GM21528 (cell line): ENCODE data around the gene ATP11A.
"Not testable (repeated sequence)": the region's sequence is repeated elsewhere in the genome, so short reads cannot be mapped to it uniquely, and the experiment has no call there.

Source experiments
- ATAC-seq: cut with Tn5 transposase; IDR thresholded peaks from one replicate; pipeline ENCODE4 v1.9.1; 2021; ENCODE audit warnings: mild to moderate bottlenecking, moderate library complexity; ENCODE audit not compliant: unreplicated experiment, low FRiP score

The ATP11A gene

DNA sequence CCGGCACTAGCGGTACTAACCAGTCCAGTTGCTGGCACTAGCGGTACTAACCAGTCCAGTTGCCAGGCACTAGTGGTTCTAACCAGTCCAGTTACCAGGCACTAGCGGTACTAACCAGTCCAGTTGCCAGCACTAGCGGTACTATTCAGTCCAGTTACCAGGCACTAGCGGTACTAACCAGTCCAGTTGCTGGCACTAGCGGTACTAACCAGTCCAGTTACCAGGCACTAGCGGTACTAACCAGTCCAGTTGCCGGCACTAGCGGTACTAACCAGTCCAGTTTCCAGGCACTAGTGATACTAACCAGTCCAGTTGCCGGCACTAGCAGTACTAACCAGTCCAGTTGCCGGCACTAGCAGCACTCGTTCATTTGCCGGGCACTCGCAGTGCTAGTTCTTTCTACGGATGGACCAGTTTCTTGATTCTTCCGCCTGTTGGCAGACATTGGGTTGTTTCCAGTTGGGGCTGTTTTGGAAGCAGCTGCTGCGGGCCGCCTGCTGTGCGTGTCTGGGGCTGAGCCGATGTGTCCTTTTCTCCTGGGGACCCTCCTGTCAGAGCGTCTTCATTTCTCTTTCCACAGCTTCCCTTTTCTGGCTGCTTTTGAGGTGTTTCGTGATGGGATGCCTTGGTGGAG lies 155.8 kb downstream of the ATP11A start:
- no peak for ATAC-seq

DNA sequence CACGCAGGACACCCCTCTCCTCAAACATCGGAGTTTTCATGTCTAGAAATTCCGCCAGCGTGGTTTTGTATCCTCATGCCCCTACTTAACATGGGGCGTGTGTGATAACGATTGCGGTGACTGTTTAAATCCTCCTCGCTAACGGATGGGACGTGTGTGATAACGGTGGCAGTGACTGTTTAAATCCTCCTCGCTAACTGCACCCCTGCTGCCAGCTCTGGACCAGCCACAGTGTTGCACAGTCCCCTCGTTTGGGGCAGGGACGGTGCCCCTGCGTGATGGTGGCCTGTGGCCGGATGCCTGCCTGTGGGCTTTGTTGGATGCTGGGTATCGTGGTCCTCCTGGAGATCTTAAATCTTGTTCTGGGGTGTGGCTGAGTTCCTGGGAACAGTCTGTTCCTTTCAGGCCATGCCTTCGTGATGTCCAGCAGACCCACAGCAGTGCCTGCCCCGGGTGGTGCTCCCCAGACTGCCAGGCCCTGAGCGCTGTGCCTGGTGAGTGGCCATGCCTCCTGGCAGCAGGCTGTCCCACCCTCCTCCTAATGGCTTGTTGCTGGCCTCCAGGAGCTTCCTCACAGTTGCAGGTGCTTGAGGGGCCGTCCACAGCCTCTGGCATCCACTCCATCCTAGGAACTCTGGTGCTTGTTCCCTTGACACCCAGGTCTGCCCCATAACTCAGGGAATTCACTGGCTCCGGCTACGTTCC lies 156.7 kb downstream of the ATP11A start:
- no peak for ATAC-seq

DNA sequence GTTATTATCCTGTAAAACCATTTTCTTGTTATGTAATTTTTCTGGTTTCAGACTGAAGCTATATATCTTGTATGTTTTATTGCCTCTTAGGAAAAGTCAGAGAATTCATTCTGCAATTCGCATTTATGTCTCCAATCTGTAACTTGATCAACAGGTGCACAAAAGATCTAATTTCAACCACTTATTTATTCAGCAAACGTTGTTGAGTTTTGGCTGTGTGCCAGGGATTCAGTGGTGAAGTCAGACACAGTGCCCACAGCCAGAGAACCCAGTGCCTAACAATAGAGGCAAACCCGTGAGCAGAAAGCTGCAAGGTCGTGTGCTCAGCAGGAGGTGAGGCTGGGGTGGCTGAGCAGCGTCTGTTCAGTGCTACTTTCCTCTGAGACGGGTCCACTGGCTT lies 159.7 kb downstream of the ATP11A start:
- no peak for ATAC-seq

DNA sequence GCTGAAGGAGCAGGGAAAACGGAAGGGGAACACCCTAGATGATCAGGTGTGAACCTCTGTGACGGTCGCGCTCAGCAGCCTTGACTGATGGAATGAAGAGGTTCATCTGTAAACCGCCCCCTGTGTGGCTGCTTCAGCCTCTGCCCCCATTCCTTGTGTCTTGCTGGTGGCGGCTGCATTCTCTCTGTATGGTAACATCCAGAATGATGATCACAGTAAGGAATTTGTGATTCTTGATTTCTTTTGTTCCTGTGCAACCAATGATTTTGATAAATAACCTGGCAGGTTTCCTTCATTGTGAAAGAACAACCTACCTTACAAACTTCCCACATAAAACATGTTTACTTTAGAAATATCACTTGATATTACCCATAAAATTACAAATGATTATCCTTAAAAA lies 160.4 kb downstream of the ATP11A start:
- no peak for ATAC-seq

DNA sequence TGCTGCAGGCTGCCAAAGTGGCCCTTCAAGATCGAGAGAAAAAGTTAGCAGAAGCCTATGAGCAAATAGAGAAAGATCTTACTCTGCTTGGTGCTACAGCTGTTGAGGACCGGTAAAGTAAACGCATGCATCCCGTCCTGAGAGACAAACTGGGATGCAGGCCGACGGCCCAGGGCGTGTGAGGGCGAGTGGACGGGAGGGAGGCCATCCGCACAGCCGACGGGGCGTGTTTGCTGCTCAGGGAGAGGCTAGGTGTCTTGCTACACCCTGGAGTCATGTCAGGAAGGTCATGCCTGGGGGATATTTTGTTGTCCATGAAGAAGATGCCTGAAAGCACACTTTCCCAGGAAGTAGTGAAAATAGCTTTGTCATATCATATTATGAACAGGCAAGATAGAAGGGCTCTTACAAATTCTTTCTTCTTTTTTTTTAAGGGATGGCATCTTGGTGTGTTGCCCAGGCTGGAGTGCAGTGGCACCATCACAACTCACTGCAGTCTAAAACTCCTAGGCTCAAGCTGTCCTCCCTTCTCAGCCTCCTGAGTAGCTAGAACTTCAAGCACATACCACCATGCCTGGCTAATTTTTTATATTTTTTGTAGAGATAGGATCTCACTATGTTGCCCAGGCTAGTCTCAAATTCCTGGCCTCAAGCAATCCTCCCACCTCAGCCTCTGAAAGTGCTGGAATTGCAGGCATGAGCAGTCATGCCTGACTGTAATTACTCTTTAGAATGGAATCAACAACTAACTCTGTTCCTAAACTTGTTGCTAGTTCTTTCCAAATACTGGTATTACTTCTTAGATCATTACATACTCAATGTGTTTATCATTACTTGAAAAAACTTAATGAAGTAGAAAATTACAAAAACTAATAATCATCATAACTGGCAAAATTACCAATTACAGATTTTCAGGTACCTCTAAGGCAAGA lies 161.5 kb downstream of the ATP11A start:
- no peak for ATAC-seq

DNA sequence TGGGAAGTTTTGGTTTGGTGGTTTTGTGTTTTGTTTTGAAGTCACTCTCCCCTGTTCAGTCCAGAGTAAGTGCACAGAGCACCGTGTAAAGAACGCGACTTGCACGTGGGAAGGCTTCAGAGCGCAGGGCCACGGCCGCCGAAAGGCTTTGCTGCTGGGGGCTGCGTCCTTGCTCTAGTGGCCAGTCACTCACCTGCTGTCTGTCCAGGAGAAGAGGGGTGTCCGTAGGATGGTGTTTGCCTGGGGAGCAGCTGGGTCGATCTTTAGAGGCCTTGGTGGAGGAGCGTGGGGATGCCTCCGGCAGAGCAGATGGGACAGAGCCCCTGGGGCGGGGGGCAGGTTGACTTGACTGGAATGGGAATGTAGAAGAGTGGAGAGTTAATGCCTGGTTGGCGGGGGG lies 162.6 kb downstream of the ATP11A start:
- no peak for ATAC-seq

DNA sequence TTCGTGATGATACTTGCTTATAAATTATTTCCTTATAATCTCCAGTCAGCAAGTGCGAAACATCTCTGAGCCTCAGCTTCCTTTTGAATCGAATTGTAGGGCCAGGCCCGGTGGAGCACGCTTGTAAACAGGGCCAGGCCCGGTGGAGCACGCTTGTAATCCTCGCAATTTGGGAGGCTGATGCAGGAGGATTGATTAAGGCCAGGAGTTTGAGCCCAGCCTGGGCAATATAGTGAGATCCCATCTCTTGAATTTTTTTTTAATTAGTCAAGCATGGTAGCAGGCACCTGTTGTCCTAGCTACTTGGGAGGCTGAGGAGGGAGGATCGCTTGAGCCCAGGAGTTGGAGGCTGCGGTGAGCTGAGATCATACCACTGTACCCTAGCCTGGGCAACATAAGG lies 163.0 kb downstream of the ATP11A start:
- ATAC-seq: no peak

DNA sequence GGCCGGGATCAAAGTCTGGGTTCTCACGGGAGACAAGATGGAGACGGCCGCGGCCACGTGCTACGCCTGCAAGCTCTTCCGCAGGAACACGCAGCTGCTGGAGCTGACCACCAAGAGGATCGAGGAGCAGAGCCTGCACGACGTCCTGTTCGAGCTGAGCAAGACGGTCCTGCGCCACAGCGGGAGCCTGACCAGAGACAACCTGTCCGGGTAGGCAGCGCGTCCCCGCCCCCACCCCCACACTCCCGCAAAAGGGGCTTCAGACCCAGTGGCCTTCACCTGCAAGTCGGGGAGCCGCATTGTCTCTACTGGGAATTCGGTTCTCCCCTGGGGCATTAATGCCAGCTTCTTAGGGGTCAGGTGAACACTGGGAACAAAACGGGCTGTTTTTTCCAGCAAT lies 164.5 kb downstream of the ATP11A start:
- no peak for ATAC-seq

DNA sequence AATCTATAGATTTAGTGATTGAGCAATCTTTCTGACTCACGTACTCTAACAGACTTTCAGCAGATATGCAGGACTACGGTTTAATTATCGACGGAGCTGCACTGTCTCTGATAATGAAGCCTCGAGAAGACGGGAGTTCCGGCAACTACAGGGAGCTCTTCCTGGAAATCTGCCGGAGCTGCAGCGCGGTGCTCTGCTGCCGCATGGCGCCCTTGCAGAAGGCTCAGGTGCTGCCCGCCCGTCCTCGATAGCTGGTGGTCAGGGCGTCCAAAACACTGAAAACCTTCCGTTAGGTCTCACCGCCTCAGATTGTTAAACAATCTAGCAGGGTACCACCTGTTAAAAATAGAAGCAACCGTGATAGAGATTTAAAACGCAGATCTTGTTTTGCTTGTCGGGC lies 166.0 kb downstream of the ATP11A start:
- no peak for ATAC-seq

DNA sequence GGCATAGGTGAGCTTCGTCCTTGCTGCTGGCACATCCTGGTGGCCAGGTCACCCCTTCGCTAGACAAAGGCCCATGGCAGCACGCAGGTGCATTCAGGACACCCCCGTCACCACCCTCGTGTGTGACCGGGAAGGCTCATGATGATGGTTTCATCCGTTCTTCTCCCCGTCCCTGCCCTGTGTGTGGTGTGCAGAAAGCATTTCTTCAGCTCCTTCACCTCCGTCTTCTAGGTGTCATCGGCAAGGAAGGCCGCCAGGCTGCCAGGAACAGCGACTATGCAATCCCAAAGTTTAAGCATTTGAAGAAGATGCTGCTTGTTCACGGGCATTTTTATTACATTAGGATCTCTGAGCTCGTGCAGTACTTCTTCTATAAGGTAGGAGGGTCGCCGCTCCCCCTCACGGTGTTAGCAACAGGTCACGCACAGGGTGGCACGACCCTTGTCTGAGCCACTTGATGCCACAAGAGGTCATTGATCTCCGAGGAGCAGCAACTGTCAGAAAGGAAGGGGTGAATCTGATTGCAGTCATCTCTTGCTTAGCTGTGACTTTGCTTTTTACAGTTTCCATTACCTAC lies 168.2 kb downstream of the ATP11A start:
- ATAC-seq: no peak

DNA sequence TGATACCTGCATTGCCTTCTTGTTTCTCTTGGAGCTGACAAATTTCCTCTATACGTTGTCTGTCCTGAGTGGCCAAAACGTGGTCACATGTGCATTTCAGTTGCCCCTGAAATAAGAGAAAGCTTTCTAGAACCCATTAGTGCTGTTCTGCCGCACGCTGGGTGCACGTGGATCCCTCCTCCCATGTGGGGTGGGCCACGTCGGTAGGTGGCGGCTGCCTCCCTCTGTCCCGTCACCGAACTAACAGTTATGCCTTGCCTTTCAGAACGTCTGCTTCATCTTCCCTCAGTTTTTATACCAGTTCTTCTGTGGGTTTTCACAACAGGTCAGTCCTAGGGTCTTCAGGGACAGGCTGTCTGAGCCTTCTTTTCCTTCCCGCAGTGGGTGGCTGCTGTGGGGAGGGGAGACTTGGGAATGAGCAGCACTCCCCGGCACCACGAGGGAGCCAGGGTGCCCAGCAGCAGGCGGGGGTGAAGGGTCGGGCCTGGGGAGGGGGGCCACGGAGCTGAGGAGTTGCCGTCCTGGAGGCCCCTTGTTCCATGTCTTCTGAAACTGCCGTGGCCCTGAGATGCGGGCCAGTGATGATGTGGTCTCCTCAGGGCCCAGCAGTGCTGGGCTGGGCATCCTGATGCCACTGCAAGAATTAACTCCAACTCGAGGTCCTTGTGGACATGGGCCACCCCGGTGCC lies 169.4 kb downstream of the ATP11A start:
- peak; percentile 20 for ATAC-seq

DNA sequence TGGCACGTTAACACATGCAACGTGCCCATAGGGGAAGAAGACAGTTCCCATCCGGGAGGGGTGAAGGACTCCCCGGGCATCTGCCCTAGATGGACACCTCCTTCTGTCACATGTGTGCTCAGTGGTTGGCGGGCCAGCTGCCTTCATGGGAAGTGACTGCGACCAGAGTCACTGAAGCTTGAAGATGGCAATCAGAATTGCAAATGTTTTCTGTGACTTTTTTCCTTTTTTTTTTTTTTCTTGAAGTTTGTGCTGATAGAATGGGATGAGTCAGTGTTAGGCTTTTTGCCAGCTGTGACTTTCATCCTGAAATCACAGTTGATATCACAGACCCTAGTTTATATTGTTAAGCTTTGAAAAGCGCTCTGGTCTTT lies 170.0 kb downstream of the ATP11A start:
- ATAC-seq: peak; percentile 66

DNA sequence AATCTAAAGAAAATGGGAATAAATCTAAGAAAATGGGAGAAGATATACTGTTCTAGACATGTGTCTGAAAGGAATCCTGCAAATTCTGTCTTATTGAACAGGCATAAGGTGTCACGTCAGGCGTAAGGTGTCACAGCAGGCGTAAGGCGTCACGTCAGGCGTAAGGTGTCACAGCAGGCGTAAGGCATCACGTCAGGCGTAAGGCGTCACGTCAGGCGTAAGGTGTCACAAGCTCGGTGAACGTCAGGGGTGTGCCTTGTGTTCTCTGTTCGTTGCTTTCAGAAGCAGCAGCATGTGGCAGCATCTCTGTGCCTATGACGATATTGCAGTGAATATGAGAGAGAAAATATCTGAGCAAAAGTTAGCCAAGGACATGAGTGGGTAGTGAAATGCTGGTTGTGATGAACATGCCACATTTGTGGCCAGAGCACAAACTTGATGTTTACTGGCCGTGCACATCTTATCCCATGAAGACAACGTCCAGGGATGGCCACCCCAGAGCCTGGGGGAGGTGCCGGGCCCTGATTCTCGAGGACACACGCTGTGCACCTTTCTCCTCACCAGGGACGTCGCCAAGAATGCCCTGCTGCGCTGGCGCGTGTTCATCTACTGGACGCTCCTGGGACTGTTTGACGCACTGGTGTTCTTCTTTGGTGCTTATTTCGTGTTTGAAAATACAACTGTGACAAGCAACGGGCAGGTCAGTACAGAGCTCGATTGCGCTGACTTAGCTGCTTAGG lies 172.2 kb downstream of the ATP11A start:
- no peak for ATAC-seq

DNA sequence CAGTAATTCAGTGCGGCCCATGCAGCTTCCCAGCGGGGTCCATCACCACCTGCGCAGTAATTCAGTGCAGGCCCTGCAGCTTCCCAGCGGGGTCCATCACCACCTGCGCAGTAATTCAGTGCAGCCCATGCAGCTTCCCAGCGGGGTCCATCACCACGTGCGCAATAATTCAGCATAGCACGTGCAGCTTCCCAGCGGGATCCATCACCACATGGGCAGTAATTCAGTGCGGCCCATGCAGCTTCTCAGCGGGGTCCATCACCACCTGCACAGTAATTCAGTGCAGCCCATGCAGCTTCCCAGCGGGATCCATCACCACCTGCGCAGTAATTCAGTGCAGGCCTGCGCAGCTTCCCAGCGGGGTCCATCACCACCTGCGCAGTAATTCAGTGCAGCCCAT lies 173.5 kb downstream of the ATP11A start:
- not testable (repeated sequence) for ATAC-seq

DNA sequence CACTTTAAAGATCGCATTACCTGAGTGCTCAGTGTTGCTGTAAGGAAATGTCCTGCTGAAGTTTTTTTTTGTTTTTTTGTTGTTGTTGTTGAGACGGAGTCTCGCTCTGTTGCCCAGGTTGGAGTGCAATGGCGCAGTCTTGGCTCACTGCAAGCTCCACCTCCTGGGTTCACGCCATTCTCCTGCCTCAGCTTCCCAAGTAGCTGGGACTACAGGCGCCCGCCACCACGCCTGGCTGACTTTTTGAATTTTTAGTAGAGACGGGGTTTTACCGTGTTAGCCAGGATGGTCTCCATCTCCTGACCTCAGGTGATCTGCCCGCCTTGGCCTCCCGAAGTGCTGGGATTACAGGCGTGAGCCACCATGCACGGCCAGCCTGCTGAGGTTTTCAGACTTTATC lies 175.6 kb downstream of the ATP11A start:
- not testable (repeated sequence) for ATAC-seq

DNA sequence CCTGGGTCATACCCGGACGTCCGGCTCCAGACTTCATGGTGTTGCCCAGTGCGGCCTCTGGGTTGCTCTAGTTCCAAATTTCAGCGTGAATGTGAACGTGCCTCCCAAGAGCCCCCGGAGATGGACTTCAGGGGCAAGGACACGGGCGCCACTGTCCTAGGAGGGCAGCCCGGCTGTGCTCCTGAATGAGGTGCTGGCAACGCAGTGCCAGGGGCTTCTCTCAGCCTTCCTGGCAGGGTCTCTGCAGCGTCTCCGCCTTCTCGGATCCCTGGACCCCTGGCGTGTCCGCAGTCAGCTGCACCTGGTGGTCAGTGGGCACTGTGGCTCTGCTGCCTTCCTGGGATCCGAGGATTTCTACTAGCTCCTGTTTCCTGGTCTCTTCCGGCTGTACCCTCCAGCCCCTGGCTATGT lies 177.5 kb downstream of the ATP11A start:
- no peak for ATAC-seq

DNA sequence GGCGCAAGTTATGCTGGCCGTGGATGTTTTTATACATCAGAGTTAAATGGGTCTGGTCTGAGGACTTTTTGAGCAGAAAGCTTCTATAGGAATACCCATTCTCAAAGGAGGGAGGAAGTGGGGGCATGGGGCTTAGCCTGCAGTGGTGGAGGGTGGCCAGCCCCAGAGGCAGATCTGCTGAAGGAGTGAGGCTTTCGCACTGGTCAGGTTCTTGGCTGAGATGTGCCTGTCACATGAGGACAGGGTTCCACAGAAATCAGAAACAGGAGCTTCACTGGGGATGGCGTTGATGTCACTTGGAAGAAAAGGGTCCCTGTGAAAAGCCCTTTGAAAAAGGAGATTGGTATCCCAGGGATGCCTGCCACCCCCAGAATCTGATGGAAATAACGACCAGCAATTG lies 178.5 kb downstream of the ATP11A start:
- ATAC-seq: no peak

DNA sequence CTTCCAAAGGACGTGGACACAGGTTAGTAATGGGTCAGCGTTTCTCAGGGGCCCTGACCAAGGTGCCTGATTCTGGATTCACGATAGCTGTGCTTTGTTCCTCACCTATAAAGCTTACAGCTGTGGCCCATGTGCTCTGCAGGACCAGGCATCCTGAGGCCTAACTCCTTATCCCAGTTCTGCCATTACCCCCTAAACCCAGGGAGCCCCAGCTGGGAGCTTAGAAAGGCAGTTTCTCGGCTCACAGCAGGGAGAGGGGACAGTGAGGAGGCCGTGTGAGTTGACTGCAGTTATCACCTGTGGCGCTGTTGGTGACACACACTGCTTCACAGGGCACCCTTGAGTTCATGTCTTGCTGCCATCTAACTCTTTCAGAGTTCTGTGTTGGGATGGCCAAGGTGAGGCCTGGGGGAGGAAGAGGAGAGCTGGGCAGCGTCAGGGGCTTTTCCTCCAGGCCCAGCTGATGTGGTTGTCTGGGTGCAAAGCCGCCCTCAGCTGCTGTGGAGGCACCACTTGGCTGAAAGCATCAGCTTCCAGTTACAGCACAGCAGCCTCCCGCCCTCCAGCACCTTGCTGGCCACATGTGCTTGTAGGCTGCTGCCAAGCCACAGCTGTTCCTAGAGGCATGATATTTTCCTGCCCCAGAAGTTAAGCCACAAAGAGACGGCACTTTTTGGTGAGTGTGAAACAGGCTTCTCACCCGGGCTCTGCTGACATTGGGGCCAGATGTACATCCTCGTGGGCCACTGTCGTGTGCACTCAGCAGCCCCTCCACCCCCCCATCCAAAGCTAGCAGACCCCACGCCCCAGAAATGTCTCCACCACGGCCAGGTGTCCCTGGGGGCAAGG lies 179.6 kb downstream of the ATP11A start:
- ATAC-seq: no peak

DNA sequence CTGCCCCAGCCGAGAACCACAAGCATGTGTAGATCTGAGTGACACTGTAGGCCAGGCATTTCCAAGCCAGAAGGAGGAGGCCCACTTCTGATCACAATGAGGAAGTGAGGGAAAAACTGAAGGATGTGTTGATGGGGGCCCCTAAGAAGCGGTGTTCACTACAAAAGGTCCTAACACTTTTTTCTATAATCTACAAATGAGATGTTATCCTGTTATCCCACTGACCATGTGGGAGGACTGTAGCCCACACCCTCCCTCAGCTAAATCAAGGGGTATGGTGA lies 180.2 kb downstream of the ATP11A start:
- ATAC-seq: no peak
